HFFc6 (cell line): ENCODE measurements around the gene SH3D21. TPM values are rescaled to one million over a fixed set of nuclear protein-coding genes. Genes with fewer than 3 reads are reported as not detected.

Experiments used
- DNase-seq: peaks from one replicate; pipeline ENCODE4 v3.0.0-alpha.2; 2018
- H3K27ac Mint-ChIP-seq: 2 replicates; pipeline ENCODE4 v1.8.0; 2020; ENCODE audit warnings: mild to moderate bottlenecking, mixed read lengths
- H3K27me3 Mint-ChIP-seq: 2 replicates; pipeline ENCODE4 v1.8.0; 2021; ENCODE audit warnings: mild to moderate bottlenecking, moderate library complexity, mixed read lengths; ENCODE audit not compliant: insufficient read depth
- H3K36me3 Mint-ChIP-seq: 2 replicates; pipeline ENCODE4 v1.8.0; 2021; ENCODE audit warnings: low read depth, mixed read lengths
- H3K4me1 Mint-ChIP-seq: 2 replicates; pipeline ENCODE4 v1.8.0; 2020; ENCODE audit warnings: low read depth, mixed read lengths
- H3K4me3 Mint-ChIP-seq: 2 replicates; pipeline ENCODE4 v1.8.0; 2020; ENCODE audit warnings: mild to moderate bottlenecking, moderate library complexity, mixed read lengths
- H3K9me3 Mint-ChIP-seq: 2 replicates; pipeline ENCODE4 v1.8.0; 2020; ENCODE audit warnings: mild to moderate bottlenecking, mixed read lengths
- long read RNA-seq: library from polyadenylated mRNA; unstranded; transcript quantifications from one replicate; pipeline ENCODE4 v2.0.0, GENCODE V29; 2019
- total RNA-seq, 6 experiments: library from RNA; stranded (reverse); fragmentation: NEBNext Ultra II Directional; extraction: Animal tissue kit (Norgen Biotek cat#: 25700); gene quantifications; 2 replicates in 1 of 6; 3 replicates in 5 of 6; pipeline ENCODE4 v1.2.3, GENCODE V29; 2021
- TF ChIP-seq, protein P1 (sequence below): fragments of 200-600 bp; sonication (generic); IDR thresholded peaks from 2 replicates; pipeline ENCODE4 v1.5.0; 2021; ENCODE audit warnings: antibody characterized with exemption, mild to moderate bottlenecking

The SH3D21 gene
- total RNA-seq, result 1 to 10 TPM; 2.7 to 5.3 (median 2.9) TPM
- long read RNA-seq, partial matches to known transcripts, result 1 of 1 reads
- long read RNA-seq, other reads (novel, unspliced or antisense), result 0 of 1 reads

DNA sequence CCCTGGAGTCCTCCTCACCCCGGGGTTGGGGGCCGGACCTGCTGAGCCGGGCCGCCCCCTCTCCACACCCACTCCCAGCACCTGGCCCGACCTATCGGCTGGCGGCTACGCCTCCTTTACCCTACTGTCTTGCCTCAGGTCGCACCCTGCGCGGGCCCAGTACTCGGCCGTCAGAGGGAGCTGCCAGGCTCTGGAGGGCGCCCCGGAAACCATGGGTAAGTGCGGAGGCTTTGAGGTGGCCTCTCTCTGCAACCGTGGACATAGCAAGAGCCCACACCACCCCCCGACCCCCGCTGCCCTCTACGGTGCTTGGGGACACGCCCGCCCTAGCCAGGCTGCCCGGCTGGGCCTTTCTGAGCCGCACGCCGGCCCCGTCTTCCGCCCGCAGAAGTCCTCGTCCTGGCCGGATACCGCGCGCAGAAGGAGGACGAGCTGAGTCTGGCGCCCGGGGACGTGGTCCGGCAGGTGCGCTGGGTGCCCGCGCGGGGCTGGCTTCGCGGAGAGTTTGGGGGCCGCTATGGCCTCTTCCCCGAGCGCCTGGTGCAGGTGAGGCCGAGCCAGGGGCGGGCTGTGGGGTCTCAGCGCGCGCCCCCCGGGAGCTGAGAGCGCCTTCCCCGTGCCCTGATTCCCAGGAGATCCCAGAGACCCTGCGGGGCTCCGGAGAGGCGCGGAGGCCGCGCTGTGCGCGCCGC lies at the start of gene SH3D21:
SH3D21 (plus strand) TSS at position 159 of the 692 bp plus-strand sequence; CDS start at position 212, 53 bp downstream.
- peak within 1 kb of the TSS; percentile 79 for H3K27ac Mint-ChIP-seq
- H3K9me3 Mint-ChIP-seq, result no peaks in the 10 kb centered on the region
- H3K4me1 Mint-ChIP-seq, result peaks cover 30% of the 10 kb centered on the region
- peaks cover 6% of the 10 kb centered on the region for H3K27me3 Mint-ChIP-seq
- TF ChIP-seq, protein P1, sequence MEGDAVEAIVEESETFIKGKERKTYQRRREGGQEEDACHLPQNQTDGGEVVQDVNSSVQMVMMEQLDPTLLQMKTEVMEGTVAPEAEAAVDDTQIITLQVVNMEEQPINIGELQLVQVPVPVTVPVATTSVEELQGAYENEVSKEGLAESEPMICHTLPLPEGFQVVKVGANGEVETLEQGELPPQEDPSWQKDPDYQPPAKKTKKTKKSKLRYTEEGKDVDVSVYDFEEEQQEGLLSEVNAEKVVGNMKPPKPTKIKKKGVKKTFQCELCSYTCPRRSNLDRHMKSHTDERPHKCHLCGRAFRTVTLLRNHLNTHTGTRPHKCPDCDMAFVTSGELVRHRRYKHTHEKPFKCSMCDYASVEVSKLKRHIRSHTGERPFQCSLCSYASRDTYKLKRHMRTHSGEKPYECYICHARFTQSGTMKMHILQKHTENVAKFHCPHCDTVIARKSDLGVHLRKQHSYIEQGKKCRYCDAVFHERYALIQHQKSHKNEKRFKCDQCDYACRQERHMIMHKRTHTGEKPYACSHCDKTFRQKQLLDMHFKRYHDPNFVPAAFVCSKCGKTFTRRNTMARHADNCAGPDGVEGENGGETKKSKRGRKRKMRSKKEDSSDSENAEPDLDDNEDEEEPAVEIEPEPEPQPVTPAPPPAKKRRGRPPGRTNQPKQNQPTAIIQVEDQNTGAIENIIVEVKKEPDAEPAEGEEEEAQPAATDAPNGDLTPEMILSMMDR, result no peak; the same call in 1 of the 2 replicates
- DNase-seq, result peak; percentile 11
- H3K36me3 Mint-ChIP-seq, result peaks cover 35% of the 10 kb centered on the region
- peak within 1 kb of the TSS; percentile 87 for H3K4me3 Mint-ChIP-seq

DNA sequence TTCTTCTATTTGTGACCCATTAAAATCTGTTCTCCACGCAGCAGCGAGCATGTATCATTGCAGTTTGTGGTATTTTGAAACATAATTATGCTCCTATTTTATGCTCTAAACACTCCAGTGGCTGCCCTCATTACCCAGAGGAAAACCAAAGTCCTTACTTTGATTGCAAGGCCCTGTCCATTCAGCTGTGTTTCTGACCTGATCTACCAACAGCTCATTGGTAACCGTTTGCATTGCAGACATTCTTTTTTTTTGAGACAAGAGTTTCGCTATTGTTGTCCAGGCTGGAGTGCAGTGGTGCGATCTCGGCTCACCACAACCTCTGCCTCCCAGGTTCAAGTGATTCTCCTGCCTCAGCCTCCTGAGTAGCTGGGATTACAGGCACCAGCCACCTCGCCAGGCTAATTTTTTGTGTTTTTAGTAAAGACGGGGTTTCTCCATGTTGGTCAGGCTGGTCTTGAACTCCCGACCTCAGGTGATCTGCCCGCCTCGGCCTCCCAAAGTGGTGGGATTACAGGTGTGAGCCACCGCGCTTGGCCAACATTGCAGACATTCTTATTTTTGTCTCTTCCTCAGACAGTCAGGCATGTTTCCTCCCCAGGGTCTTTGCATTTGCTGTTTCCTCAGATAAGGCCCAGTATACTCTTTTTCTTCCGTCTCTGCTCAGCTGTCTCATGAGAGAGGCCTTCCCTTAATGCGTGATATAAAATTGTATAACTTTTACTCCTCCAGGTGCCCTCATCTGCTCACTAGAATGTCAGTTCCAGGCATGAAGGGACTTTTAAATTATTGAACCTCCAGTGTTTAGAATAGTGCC lies 49.4 kb upstream of the SH3D21 start:
- Mint-ChIP-seq H3K27ac (peak overlapping the region; percentile 79), H3K27me3 (no peaks in the 10 kb centered on the region; the same call in none of the 2 replicates), H3K36me3 (peaks cover 24% of the 10 kb centered on the region), H3K4me3 (no peak overlapping the region), H3K4me1 (peaks cover 58% of the 10 kb centered on the region), H3K9me3 (no peaks in the 10 kb centered on the region)
- TF ChIP-seq, protein P1, result no peak
- no peak for DNase-seq

DNA sequence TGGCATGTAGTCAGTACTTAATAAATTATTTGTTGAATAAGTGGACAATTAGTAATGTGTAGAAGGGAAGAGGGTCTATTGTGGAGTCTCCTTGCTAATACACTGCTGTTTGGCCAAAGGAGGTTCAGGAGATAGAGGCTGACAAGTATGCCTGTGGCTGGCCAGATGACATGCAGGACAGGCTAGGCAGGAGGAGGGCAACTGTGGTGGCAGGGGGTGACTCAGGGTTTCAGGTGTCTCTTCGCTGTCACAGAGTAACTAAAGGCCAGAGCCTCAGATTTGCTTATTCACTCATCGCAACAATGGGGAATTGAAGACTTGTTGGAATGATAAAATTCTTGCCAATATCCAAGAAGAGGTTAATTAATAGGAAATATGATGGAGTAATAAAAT lies 48.8 kb upstream of the SH3D21 start:
- H3K27ac Mint-ChIP-seq, result peak overlapping the region; percentile 79
- TF ChIP-seq, protein P1, result no peak
- H3K4me3 Mint-ChIP-seq, result no peak overlapping the region
- peaks cover 58% of the 10 kb centered on the region for H3K4me1 Mint-ChIP-seq
- H3K9me3 Mint-ChIP-seq, result no peaks in the 10 kb centered on the region
- no peaks in the 10 kb centered on the region; the same call in none of the 2 replicates for H3K27me3 Mint-ChIP-seq
- no peak for DNase-seq
- peaks cover 26% of the 10 kb centered on the region for H3K36me3 Mint-ChIP-seq

DNA sequence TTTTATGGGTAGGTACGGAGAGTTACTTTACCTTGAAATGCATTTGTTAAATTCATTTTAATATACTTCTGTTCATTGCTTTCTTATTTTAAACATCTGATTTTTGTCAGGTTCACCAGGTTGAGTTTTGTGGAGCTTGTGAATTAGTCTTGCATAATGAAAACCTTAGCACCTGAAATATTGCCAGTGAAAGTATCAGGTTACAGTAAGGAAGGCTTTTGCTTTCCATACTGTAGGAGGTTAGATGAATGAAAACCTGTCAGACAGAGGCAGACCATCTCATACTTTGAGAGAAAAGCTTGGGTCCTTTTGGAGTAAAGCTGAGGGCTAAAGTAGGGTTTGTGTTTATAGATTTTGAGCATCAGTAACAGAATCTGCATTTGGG lies 47.2 kb upstream of the SH3D21 start:
- Mint-ChIP-seq H3K4me1 (peaks cover 46% of the 10 kb centered on the region), H3K27me3 (no peaks in the 10 kb centered on the region; the same call in none of the 2 replicates), H3K4me3 (no peak overlapping the region), H3K36me3 (peaks cover 26% of the 10 kb centered on the region), H3K9me3 (no peaks in the 10 kb centered on the region), H3K27ac (peak overlapping the region; percentile 32; the same call in 1 of the 2 replicates)
- no peak for DNase-seq
- TF ChIP-seq, protein P1, result no peak

DNA sequence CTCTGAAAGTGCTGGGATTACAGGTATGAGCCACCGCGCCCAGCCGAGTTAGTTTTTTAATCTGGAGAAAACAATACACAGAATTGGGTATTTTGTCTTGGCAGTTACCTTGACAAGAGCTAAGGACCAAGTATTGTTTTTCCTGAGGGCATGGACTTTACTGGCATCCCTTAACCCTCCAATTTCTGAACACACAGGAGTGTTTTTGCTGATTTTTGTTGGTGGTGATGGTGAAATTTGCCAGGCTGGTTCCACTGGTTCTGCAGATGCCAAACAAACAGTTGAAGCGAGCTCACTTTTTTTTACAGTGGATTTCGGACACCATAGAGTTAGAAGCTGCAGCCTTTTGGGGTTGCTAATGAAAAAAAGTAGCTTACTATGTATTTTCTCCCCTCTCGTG lies 37.2 kb upstream of the SH3D21 start:
- peak overlapping the region; percentile 34; the same call in 1 of the 2 replicates for H3K27ac Mint-ChIP-seq

More for the DNA sequence above, 37.2 kb upstream of the SH3D21 start:
- Mint-ChIP-seq H3K4me3 (no peak overlapping the region), H3K27me3 (peaks cover 2% of the 10 kb centered on the region), H3K4me1 (peaks cover 33% of the 10 kb centered on the region), H3K36me3 (peaks cover 34% of the 10 kb centered on the region), H3K9me3 (no peaks in the 10 kb centered on the region)
- TF ChIP-seq, protein P1, result no peak
- no peak for DNase-seq
